ENCODE measurements around the gene KCTD1.

Gene KCTD1

GRCh38 chr18:26495287-26495686 lies 53.1 kb downstream of the KCTD1 start:
- peak; percentile 42 for DNase-seq (ENCODE audit: low read depth)
- no peak overlapping the region for H3K4me3 ChIP-seq (ENCODE audit: low read length)
- TF ChIP-seq CTCF (IDR thresholded peaks at IDR 0.05; ENCODE audit: insufficient read depth, low read depth, low read length, missing control alignments): no peak

GRCh38 chr18:26493021-26493420 lies 55.3 kb downstream of the KCTD1 start:
- TF ChIP-seq CTCF (IDR thresholded peaks at IDR 0.05; ENCODE audit: insufficient read depth, low read depth, low read length, missing control alignments): no peak

GRCh38 chr18:26491194-26491816 lies 57.0 kb downstream of the KCTD1 start:
- DNase-seq (ENCODE audit: low read depth): no peak
- H3K4me3 ChIP-seq (ENCODE audit: low read length): no peak overlapping the region
- TF ChIP-seq CTCF (IDR thresholded peaks at IDR 0.05; ENCODE audit: insufficient read depth, low read depth, low read length, missing control alignments): no peak

More at GRCh38 chr18:26493021-26493420, 55.3 kb downstream of the KCTD1 start:
- H3K4me3 ChIP-seq (ENCODE audit: low read length): no peak overlapping the region
- DNase-seq (ENCODE audit: low read depth): no peak

- TF ChIP-seq CTCF (IDR thresholded peaks at IDR 0.05; ENCODE audit: insufficient read depth, low read depth, low read length, missing control alignments): no peak
- DNase-seq (ENCODE audit: low read depth): peak; percentile 70
- no peak overlapping the region for H3K4me3 ChIP-seq (ENCODE audit: low read length)
Measured at GRCh38 chr18:26489881-26490280, 58.5 kb downstream of the KCTD1 start.

- TF ChIP-seq CTCF (IDR thresholded peaks at IDR 0.05; ENCODE audit: insufficient read depth, low read depth, low read length, missing control alignments): no peak
- no peak overlapping the region for H3K4me3 ChIP-seq (ENCODE audit: low read length)
- peak; percentile 24 for DNase-seq (ENCODE audit: low read depth)
Measured at GRCh38 chr18:26489191-26489590, 59.2 kb downstream of the KCTD1 start.

GRCh38 chr18:26488417-26489009 lies 59.8 kb downstream of the KCTD1 start:
- TF ChIP-seq CTCF (IDR thresholded peaks at IDR 0.05; ENCODE audit: insufficient read depth, low read depth, low read length, missing control alignments): no peak
- peak; percentile 88 for DNase-seq (ENCODE audit: low read depth)
- no peak overlapping the region for H3K4me3 ChIP-seq (ENCODE audit: low read length)

- DNase-seq (ENCODE audit: low read depth): peak; percentile 98
- TF ChIP-seq CTCF (IDR thresholded peaks at IDR 0.05; ENCODE audit: insufficient read depth, low read depth, low read length, missing control alignments): no peak
- H3K4me3 ChIP-seq (ENCODE audit: low read length): no peak overlapping the region
Measured at GRCh38 chr18:26487437-26487836, 60.9 kb downstream of the KCTD1 start.
